HL-60 (cell line): ENCODE data around the gene HTR6.

ENCODE experiments used
- DNase-seq, 2 experiments: peaks; one replicate each; pipeline ENCODE4 v3.0.0-alpha.2; 2010 to 2020; ENCODE audit warnings: low read depth in 1 of 2, low spot score in 1 of 2
- H3K27ac ChIP-seq: fragments of 250-450 bp; sonication (Bioruptor Pico); replicated peaks from 2 replicates; pipeline ENCODE4 v1.5.1; 2020; ENCODE audit warnings: mild to moderate bottlenecking, moderate library complexity
- H3K27me3 ChIP-seq: fragments of 250-450 bp; sonication (Bioruptor Pico); 2 replicates; pipeline ENCODE4 v1.5.1; 2021; ENCODE audit warnings: mild to moderate bottlenecking, moderate library complexity; ENCODE audit not compliant: insufficient read depth, poor library complexity, severe bottlenecking
- H3K4me3 ChIP-seq: replicated peaks from 2 replicates; pipeline ENCODE4 v1.5.1; 2011; ENCODE audit warnings: mild to moderate bottlenecking, control low read depth, low read length; ENCODE audit not compliant: insufficient read depth
- CTCF ChIP-seq: IDR thresholded peaks from one replicate; pipeline ENCODE4 v1.5.1; 2011; ENCODE audit warnings: low read length, control low read depth, inconsistent platforms; ENCODE audit not compliant: insufficient read depth
- GABPA ChIP-seq: IDR thresholded peaks from 2 replicates; pipeline ENCODE4 v1.6.1; 2012; ENCODE audit warnings: low read depth
- POLR2AphosphoS5 ChIP-seq: IDR thresholded peaks from 2 replicates; pipeline ENCODE4 v1.6.1; 2012; ENCODE audit warnings: low read depth
- REST ChIP-seq: IDR thresholded peaks from 2 replicates; pipeline ENCODE4 v1.6.1; 2012; ENCODE audit warnings: low read depth; ENCODE audit not compliant: insufficient replicate concordance
- SPI1 ChIP-seq: IDR thresholded peaks from 2 replicates; pipeline ENCODE4 v1.6.1; 2012; ENCODE audit warnings: low read depth, mild to moderate bottlenecking, borderline replicate concordance

HTR6 gene

GRCh38 chr1:19709260-19709793 lies 44.7 kb downstream of the HTR6 start:
- no peak overlapping the region for H3K4me3 ChIP-seq
- no peak for TF ChIP-seq GABPA
- TF ChIP-seq CTCF, result no peak
- no peak for TF ChIP-seq SPI1
- no peak for TF ChIP-seq REST
- TF ChIP-seq POLR2AphosphoS5, result no peak
- H3K27me3 ChIP-seq, result no peaks in the 10 kb centered on the region
- DNase-seq, result no peak
- no peak overlapping the region for H3K27ac ChIP-seq

- Histone ChIP-seq H3K27ac (no peak overlapping the region), H3K27me3 (no peaks in the 10 kb centered on the region), H3K4me3 (no peak overlapping the region)
- TF ChIP-seq SPI1 (no peak), CTCF (no peak), POLR2AphosphoS5 (no peak), REST (no peak), GABPA (no peak)
- no peak for DNase-seq
These were observed 46.3 kb downstream of the HTR6 start for GRCh38 chr1:19710825-19711611.

GRCh38 chr1:19712928-19713327 lies 48.3 kb downstream of the HTR6 start:
- TF ChIP-seq CTCF, result no peak
- TF ChIP-seq POLR2AphosphoS5, result no peak
- no peak for TF ChIP-seq REST
- TF ChIP-seq GABPA, result no peak
- TF ChIP-seq SPI1, result no peak
- H3K27me3 ChIP-seq, result no peaks in the 10 kb centered on the region
- DNase-seq, result no peak

More at GRCh38 chr1:19712928-19713327, 48.3 kb downstream of the HTR6 start:
- Histone ChIP-seq H3K27ac (no peak overlapping the region), H3K4me3 (no peak overlapping the region)
